H9 (cell line): ENCODE results near the gene EPHX1. TPM values are rescaled to one million over a fixed set of nuclear protein-coding genes. Genes with fewer than 3 reads are reported as not detected.

Source experiments
- DNase-seq: peaks from one replicate; pipeline ENCODE4 v3.0.0-alpha.2; 2017
- H2AFZ ChIP-seq: one replicate; pipeline ENCODE4 v1.6.1; 2013; ENCODE audit warnings: mild to moderate bottlenecking, low read length, control low read depth, moderate library complexity
- H2AK5ac ChIP-seq: 2 replicates; pipeline ENCODE4 v1.6.1; 2013; ENCODE audit warnings: low read length, control low read depth, mixed read lengths; ENCODE audit not compliant: insufficient read length
- H2BK120ac ChIP-seq: one replicate; pipeline ENCODE4 v1.6.1; 2013; ENCODE audit warnings: low read depth, mild to moderate bottlenecking, low read length, control low read depth, inconsistent platforms; ENCODE audit not compliant: poor library complexity, severe bottlenecking
- H2BK12ac ChIP-seq: 2 replicates; pipeline ENCODE4 v1.6.1; 2013; ENCODE audit warnings: low read length, control low read depth, mixed read lengths, low read depth; ENCODE audit not compliant: insufficient read length
- H2BK15ac ChIP-seq: 2 replicates; pipeline ENCODE4 v1.6.1; 2013; ENCODE audit warnings: low read depth, low read length, control low read depth
- H2BK20ac ChIP-seq: one replicate; pipeline ENCODE4 v1.6.1; 2013; ENCODE audit warnings: low read depth, mild to moderate bottlenecking, low read length, control low read depth, inconsistent platforms; ENCODE audit not compliant: poor library complexity, severe bottlenecking
- H2BK5ac ChIP-seq: 2 replicates; pipeline ENCODE4 v1.6.1; 2013; ENCODE audit warnings: low read length, control low read depth, mixed read lengths; ENCODE audit not compliant: insufficient read length
- H3K14ac ChIP-seq: 2 replicates; pipeline ENCODE4 v1.6.1; 2013; ENCODE audit warnings: low read length, control low read depth; ENCODE audit not compliant: insufficient read depth
- H3K18ac ChIP-seq: 2 replicates; pipeline ENCODE4 v1.6.1; 2013; ENCODE audit warnings: low read depth, mild to moderate bottlenecking, mixed read lengths, low read length, control low read depth; ENCODE audit not compliant: insufficient read length
- H3K23ac ChIP-seq: 2 replicates; pipeline ENCODE4 v1.6.1; 2013; ENCODE audit warnings: low read length, control low read depth, mixed read lengths, low read depth; ENCODE audit not compliant: insufficient read length
- H3K23me2 ChIP-seq: 2 replicates; pipeline ENCODE4 v1.6.1; 2013; ENCODE audit warnings: low read depth, mild to moderate bottlenecking, mixed read lengths, low read length, control low read depth; ENCODE audit not compliant: insufficient read length, poor library complexity, severe bottlenecking
- H3K27ac ChIP-seq: 2 replicates; pipeline ENCODE4 v1.5.1; 2013; ENCODE audit warnings: low read length, control low read depth, mixed read lengths, low read depth; ENCODE audit not compliant: insufficient read length
- H3K27me3 ChIP-seq: 2 replicates; pipeline ENCODE4 v1.6.1; 2013; ENCODE audit warnings: low read length, control low read depth, inconsistent platforms; ENCODE audit not compliant: insufficient read depth
- H3K4ac ChIP-seq: 2 replicates; pipeline ENCODE4 v1.6.1; 2013; ENCODE audit warnings: low read depth, mild to moderate bottlenecking, control low read depth, inconsistent platforms, low read length, moderate library complexity
- H3K4me1 ChIP-seq: 2 replicates; pipeline ENCODE4 v1.6.1; 2013; ENCODE audit warnings: low read length, control low read depth, inconsistent platforms; ENCODE audit not compliant: insufficient read depth
- H3K4me2 ChIP-seq: 2 replicates; pipeline ENCODE4 v1.6.1; 2013; ENCODE audit warnings: low read length, control low read depth, mixed read lengths; ENCODE audit not compliant: insufficient read length, insufficient read depth
- H3K56ac ChIP-seq: 2 replicates; pipeline ENCODE4 v1.6.1; 2013; ENCODE audit warnings: low read depth, mild to moderate bottlenecking, mixed read lengths, low read length, control low read depth; ENCODE audit not compliant: insufficient read length
- H3K79me1 ChIP-seq: 2 replicates; pipeline ENCODE4 v1.6.1; 2013; ENCODE audit warnings: low read depth, mild to moderate bottlenecking, moderate library complexity, low read length, control low read depth, inconsistent platforms; ENCODE audit not compliant: insufficient read depth, poor library complexity, severe bottlenecking
- H3K79me2 ChIP-seq: 2 replicates; pipeline ENCODE4 v1.6.1; 2013; ENCODE audit warnings: low read length, control low read depth, inconsistent platforms; ENCODE audit not compliant: insufficient read depth
- H3K9ac ChIP-seq: 2 replicates; pipeline ENCODE4 v1.6.1; 2013; ENCODE audit warnings: low read length, control low read depth, mixed read lengths; ENCODE audit not compliant: insufficient read length; ENCODE audit errors: extremely low read depth
- H3K9me3 ChIP-seq: one replicate; pipeline ENCODE4 v1.6.1; 2013; ENCODE audit warnings: low read depth, low read length, inconsistent platforms; ENCODE audit not compliant: control insufficient read depth
- H3T11ph ChIP-seq: one replicate; pipeline ENCODE4 v1.6.1; 2013; ENCODE audit warnings: mild to moderate bottlenecking, low read length, control low read depth, inconsistent platforms
- H4K20me1 ChIP-seq: one replicate; pipeline ENCODE4 v1.6.1; 2013; ENCODE audit not compliant: control insufficient read depth, insufficient read length, insufficient read depth
- H4K5ac ChIP-seq: 2 replicates; pipeline ENCODE4 v1.6.1; 2013; ENCODE audit warnings: low read depth, mild to moderate bottlenecking, mixed read lengths, low read length, control low read depth; ENCODE audit not compliant: insufficient read length
- H4K8ac ChIP-seq: replicated peaks from 2 replicates; pipeline ENCODE4 v1.6.1; 2013; ENCODE audit warnings: low read length, control low read depth, mixed read lengths, low read depth; ENCODE audit not compliant: insufficient read length
- H4K91ac ChIP-seq: 2 replicates; pipeline ENCODE4 v1.6.1; 2013; ENCODE audit warnings: low read depth, mild to moderate bottlenecking, moderate library complexity, mixed read lengths, low read length, control low read depth; ENCODE audit not compliant: insufficient read length
- H3K27ac Mint-ChIP-seq, 3 experiments: 2 replicates in 2 of 3; 3 replicates in 1 of 3; pipeline ENCODE4 v1.8.0; 2020 to 2021; ENCODE audit warnings: mixed read lengths in 3 of 3, mild to moderate bottlenecking in 1 of 3, moderate library complexity in 1 of 3
- H3K27me3 Mint-ChIP-seq: 2 replicates; pipeline ENCODE4 v1.8.0; 2021; ENCODE audit warnings: low read depth, mild to moderate bottlenecking, moderate library complexity, mixed read lengths
- H3K36me3 Mint-ChIP-seq, 3 experiments: 2 replicates in 2 of 3; 3 replicates in 1 of 3; pipeline ENCODE4 v1.8.0; 2020 to 2021; ENCODE audit warnings: low read depth in 3 of 3, mixed read lengths in 3 of 3; ENCODE audit not compliant: insufficient read depth in 1 of 3
- H3K4me1 Mint-ChIP-seq, 2 experiments: 2 replicates each; pipeline ENCODE4 v1.8.0; 2020; ENCODE audit warnings: mixed read lengths in 2 of 2
- H3K4me3 Mint-ChIP-seq, 2 experiments: 2 replicates in 1 of 2; 3 replicates in 1 of 2; pipeline ENCODE4 v1.8.0; 2020 to 2021; ENCODE audit warnings: mild to moderate bottlenecking in 2 of 2, mixed read lengths in 2 of 2, moderate library complexity in 1 of 2
- H3K9me3 Mint-ChIP-seq, 2 experiments: 2 replicates in 1 of 2; 3 replicates in 1 of 2; pipeline ENCODE4 v1.8.0; 2020; ENCODE audit warnings: mild to moderate bottlenecking in 2 of 2, mixed read lengths in 2 of 2, moderate library complexity in 1 of 2
- WGBS: extraction: QIAGEN DNeasy Blood & Tissue Kit; methylation state at CpG from one replicate; pipeline ENCODE4 v1.1.7; 2013; ENCODE audit warnings: missing lambda C conversion rate, low lambda C conversion rate, mixed read lengths; ENCODE audit not compliant: insufficient read length; ENCODE audit errors: extremely low coverage; 5-methylcytosine and 5-hydroxymethylcytosine counted together
- total RNA-seq: library from RNA; stranded (reverse); gene quantifications from 2 replicates; pipeline ENCODE4 v1.2.1, GENCODE V29; 2021
- TF ChIP-seq, protein P1 (sequence below): fragments of 200-600 bp; sonication (generic); conservative IDR thresholded peaks from 3 replicates; pipeline ENCODE4 v1.8.0; 2021; ENCODE audit warnings: antibody characterized with exemption, mild to moderate bottlenecking

The EPHX1 gene
- total RNA-seq, 1 experiment from 2014 or later: 40.6 TPM

DNA sequence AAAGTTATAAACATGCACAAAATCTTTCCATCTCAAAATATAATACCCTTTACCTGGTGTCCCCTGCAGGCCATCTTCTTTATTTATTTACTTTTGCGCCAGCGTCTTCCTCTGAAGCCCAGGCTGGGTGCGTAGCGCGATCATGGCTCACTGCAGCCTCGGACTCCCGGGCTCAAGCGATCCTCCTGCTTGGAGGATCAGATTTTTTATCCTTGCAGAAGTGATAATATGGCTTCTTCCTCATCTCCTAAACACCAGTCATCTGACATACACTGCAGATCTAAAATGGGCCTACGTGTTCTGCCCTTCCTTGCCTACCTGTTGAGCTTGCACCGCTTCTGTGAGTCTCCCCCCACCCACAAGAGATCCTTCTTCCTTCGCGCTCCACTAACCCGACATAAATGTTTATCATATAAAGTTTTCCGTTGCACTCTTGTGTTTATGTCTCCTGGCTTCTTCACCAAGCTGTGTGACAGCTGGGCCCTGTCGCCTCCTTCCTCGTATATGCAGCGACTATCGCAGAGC, 32.8 kb upstream of the EPHX1 start:
- Mint-ChIP-seq H3K27me3 (no peaks in the 10 kb centered on the region), H3K27ac (no peak overlapping the region), H3K9me3 (no peaks in the 10 kb centered on the region), H3K4me1 (peaks cover 40 to 41% of the 10 kb centered on the region in 2 experiments), H3K36me3 (peaks cover 10 to 25% (median 10%) of the 10 kb centered on the region in 3 experiments), H3K4me3 (no peak overlapping the region)
- no peak overlapping the region for H3K23ac ChIP-seq
- H2BK12ac ChIP-seq: no peak overlapping the region
- no peak overlapping the region for H3K14ac ChIP-seq
- no peak overlapping the region for H2BK5ac ChIP-seq
- H3K56ac ChIP-seq: no peak overlapping the region
- no peaks in the 10 kb centered on the region for H3K27me3 ChIP-seq
- H3T11ph ChIP-seq: no peak overlapping the region
- DNase-seq: no peak
- no CpG with 5 or more reads among the region's 18 CpGs for WGBS
- H3K79me1 ChIP-seq: no peaks in the 10 kb centered on the region
- no peak overlapping the region for H2BK120ac ChIP-seq
- peaks cover 29% of the 10 kb centered on the region for H3K79me2 ChIP-seq
- no peak overlapping the region for H4K5ac ChIP-seq
- no peak overlapping the region for H3K4ac ChIP-seq
- no peak overlapping the region for H2AK5ac ChIP-seq
- peak overlapping the region; percentile 87 for H2AFZ ChIP-seq
- H3K27ac ChIP-seq: no peak overlapping the region
- H2BK20ac ChIP-seq: no peak overlapping the region
- H2BK15ac ChIP-seq: no peak overlapping the region
- TF ChIP-seq, protein P1, sequence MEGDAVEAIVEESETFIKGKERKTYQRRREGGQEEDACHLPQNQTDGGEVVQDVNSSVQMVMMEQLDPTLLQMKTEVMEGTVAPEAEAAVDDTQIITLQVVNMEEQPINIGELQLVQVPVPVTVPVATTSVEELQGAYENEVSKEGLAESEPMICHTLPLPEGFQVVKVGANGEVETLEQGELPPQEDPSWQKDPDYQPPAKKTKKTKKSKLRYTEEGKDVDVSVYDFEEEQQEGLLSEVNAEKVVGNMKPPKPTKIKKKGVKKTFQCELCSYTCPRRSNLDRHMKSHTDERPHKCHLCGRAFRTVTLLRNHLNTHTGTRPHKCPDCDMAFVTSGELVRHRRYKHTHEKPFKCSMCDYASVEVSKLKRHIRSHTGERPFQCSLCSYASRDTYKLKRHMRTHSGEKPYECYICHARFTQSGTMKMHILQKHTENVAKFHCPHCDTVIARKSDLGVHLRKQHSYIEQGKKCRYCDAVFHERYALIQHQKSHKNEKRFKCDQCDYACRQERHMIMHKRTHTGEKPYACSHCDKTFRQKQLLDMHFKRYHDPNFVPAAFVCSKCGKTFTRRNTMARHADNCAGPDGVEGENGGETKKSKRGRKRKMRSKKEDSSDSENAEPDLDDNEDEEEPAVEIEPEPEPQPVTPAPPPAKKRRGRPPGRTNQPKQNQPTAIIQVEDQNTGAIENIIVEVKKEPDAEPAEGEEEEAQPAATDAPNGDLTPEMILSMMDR: no peak
- no peak overlapping the region for H3K18ac ChIP-seq
- H3K4me1 ChIP-seq: peaks cover 4% of the 10 kb centered on the region; the same call in 1 of the 2 replicates
- H3K23me2 ChIP-seq: peaks cover 7% of the 10 kb centered on the region
- peak overlapping the region; percentile 80 for H3K4me2 ChIP-seq
- H4K20me1 ChIP-seq: no peaks in the 10 kb centered on the region
- no peaks in the 10 kb centered on the region for H3K9me3 ChIP-seq
- no peak overlapping the region for H4K8ac ChIP-seq
- H4K91ac ChIP-seq: no peak overlapping the region
- peak overlapping the region; percentile 62 for H3K9ac ChIP-seq
